Heart left ventricle (tissue), 13 donors: ENCODE data around the gene CCL23.

Experiments
- POLR2A ChIP-seq, 2 donors: fragments of 450-650 bp; IDR thresholded peaks; one replicate each; pipeline ENCODE4 v1.6.1; 2017; ENCODE audit warnings: antibody characterized with exemption in 2 of 2, mild to moderate bottlenecking in 2 of 2, moderate library complexity in 2 of 2
- TF ChIP-seq, protein P1 (sequence below), 12 donors: fragments of 200-600 bp; sonication (generic) in 4 of 12; IDR thresholded peaks; one replicate each; pipeline versions ENCODE4 v1.5.0 to v1.8.0; 2018 to 2022; ENCODE audit warnings: antibody characterized with exemption in 12 of 12, mild to moderate bottlenecking in 5 of 12
- donor health status: ischemic (EF 13 %, LVEDD 7.1; RV severe dilation, severe dysfunction).
- donor health status: DM: no; HTN: yes; CAD: no.
- donor health status: DM: no; HTN: no; CAD: no.
- donor health status: ischemic (EF 25% LVEDD 6.9; RV normal size, moderate dysfunction).
- donor health status: ischemic (EF 25% LVEDD 5.7; RV mildly dilated, moderate dysfunction).
- donor health status: ischemic (EF 35%, LVEDD 5.7; RV mildly dilated, moderate dysfunction).
- donor health status: nonischemic (EF 11% LVEDD 7.7; RV severe dilation, severe dysfunction).
- donor health status: DM: yes; HTN: yes; CAD: no.
- donor health status: PGD.
- donor health status: ischemic (EF 29% LVEDD 5.4; RV normal size, mild dysfunction).
- donor health status: nonischemic (EF 23%, LVEDD 6.1; RV moderate dilation, normal function).

DNA sequence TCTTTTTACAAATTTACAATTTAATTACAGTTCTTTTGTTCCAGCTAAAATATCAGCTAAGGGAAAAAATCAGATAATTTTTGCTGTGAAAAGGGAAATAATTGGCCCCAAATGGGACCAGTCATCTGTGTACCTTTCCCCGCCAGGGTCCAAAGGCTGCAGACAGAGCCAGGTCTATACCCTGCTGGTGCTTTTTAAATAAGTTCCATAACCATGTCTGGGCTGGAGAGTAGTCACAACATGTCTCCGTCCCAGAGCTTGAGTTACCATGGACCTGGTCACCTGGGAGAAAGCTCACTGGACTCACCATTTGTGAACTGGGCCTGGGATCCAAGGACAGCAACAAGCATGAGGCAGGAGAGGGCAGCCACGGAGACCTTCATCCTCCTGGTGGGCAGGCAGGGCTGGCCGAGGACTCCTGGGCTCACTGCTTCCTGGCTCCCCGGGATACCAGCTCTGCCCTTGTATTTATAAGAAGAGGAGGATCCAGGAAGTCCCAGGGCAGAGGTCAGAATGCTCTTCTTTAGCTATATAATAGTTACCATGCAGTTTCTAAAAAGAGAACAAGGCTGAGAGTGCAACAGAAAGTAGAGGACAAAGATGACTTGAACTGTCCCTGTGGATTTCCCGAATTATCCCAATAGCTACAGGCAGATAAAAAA, 16.5 kb downstream of the CCL23 start, which contains the start of gene CCL15:
- TF ChIP-seq, protein P1, sequence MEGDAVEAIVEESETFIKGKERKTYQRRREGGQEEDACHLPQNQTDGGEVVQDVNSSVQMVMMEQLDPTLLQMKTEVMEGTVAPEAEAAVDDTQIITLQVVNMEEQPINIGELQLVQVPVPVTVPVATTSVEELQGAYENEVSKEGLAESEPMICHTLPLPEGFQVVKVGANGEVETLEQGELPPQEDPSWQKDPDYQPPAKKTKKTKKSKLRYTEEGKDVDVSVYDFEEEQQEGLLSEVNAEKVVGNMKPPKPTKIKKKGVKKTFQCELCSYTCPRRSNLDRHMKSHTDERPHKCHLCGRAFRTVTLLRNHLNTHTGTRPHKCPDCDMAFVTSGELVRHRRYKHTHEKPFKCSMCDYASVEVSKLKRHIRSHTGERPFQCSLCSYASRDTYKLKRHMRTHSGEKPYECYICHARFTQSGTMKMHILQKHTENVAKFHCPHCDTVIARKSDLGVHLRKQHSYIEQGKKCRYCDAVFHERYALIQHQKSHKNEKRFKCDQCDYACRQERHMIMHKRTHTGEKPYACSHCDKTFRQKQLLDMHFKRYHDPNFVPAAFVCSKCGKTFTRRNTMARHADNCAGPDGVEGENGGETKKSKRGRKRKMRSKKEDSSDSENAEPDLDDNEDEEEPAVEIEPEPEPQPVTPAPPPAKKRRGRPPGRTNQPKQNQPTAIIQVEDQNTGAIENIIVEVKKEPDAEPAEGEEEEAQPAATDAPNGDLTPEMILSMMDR (IDR thresholded peaks at IDR 0.05), result no peak
- no peak for TF ChIP-seq POLR2A (IDR thresholded peaks at IDR 0.05)
